Fibroblast of lung (primary cell): ENCODE data around the gene ACAD10. TPM values are rescaled to one million over a fixed set of nuclear protein-coding genes. Genes with fewer than 3 reads are reported as not detected.

ENCODE experiments used
- DNase-seq, 2 donors: peaks; one replicate each; pipeline versions ENCODE4 v3.0.0 to v3.0.0-alpha.2; 2010; ENCODE audit warnings: low read depth in 2 of 2
- H2AFZ ChIP-seq: 2 replicates; pipeline ENCODE4 v1.5.1; 2012; ENCODE audit warnings: low read length, control low read depth, inconsistent platforms
- H3K27ac ChIP-seq: 2 replicates; pipeline ENCODE4 v1.5.1; 2011; ENCODE audit warnings: low read length, control low read depth; ENCODE audit not compliant: insufficient read depth
- H3K27me3 ChIP-seq: 2 replicates; pipeline ENCODE4 v1.5.1; 2011; ENCODE audit warnings: mild to moderate bottlenecking, low read length; ENCODE audit not compliant: control insufficient read depth, insufficient read depth
- H3K36me3 ChIP-seq: 2 replicates; pipeline ENCODE4 v1.5.1; 2011; ENCODE audit warnings: low read length; ENCODE audit not compliant: control insufficient read depth, insufficient read depth
- H3K4me1 ChIP-seq: 2 replicates; pipeline ENCODE4 v1.5.1; 2011; ENCODE audit warnings: low read length; ENCODE audit not compliant: control insufficient read depth, insufficient read depth; ENCODE audit errors: extremely low read depth
- H3K4me2 ChIP-seq: 2 replicates; pipeline ENCODE4 v1.5.1; 2011; ENCODE audit warnings: low read length, control low read depth; ENCODE audit not compliant: insufficient read depth; ENCODE audit errors: extremely low read depth
- H3K4me3 ChIP-seq, 4 experiments: fragments of 200-600 bp in 1 of 4; sonication (generic) in 1 of 4; replicated peaks in 1 of 4; 2 replicates each; pipeline ENCODE4 v1.5.1; 2011 to 2016; ENCODE audit warnings: low read length in 4 of 4, low read depth in 3 of 4, mild to moderate bottlenecking in 3 of 4, control low read depth in 2 of 4, inconsistent platforms in 1 of 4, mixed read lengths in 1 of 4; ENCODE audit not compliant: insufficient read depth in 1 of 4; ENCODE audit errors: control extremely low read depth in 1 of 4
- H3K79me2 ChIP-seq: 2 replicates; pipeline ENCODE4 v1.5.1; 2012; ENCODE audit warnings: mild to moderate bottlenecking, low read length, inconsistent platforms; ENCODE audit not compliant: control insufficient read depth, insufficient read depth
- H3K9ac ChIP-seq: 2 replicates; pipeline ENCODE4 v1.5.1; 2011; ENCODE audit warnings: mild to moderate bottlenecking, low read length, control low read depth; ENCODE audit not compliant: insufficient read depth
- H3K9me3 ChIP-seq: 2 replicates; pipeline ENCODE4 v1.5.1; 2012; ENCODE audit warnings: low read depth, low read length; ENCODE audit not compliant: control insufficient read depth, insufficient read depth
- H4K20me1 ChIP-seq: 2 replicates; pipeline ENCODE4 v1.5.1; 2011; ENCODE audit warnings: low read length; ENCODE audit not compliant: control insufficient read depth, insufficient read depth; ENCODE audit errors: extremely low read depth
- EZH2 ChIP-seq: IDR thresholded peaks from 2 replicates; pipeline ENCODE4 v1.5.1; 2012; ENCODE audit warnings: low read length, control low read depth, mild to moderate bottlenecking; ENCODE audit errors: missing control alignments
- polyA plus RNA-seq, 2 donors: library from polyadenylated mRNA; depleted of rRNA in 1 of 2; stranded (reverse) in 1 of 2; unstranded in 1 of 2; fragments of >200 nt; gene quantifications; 2 replicates each; pipeline ENCODE4 v1.2.1, GENCODE V29; 2011 to 2012; ENCODE audit warnings: missing spikeins in 1 of 2
- total RNA-seq: library from RNA; depleted of rRNA; stranded (reverse); fragments of >200 nt; gene quantifications from 2 replicates; pipeline ENCODE4 v1.2.1, GENCODE V29; 2014
- TF ChIP-seq, protein P1 (sequence below), 2 donors: IDR thresholded peaks in 1 of 2; conservative IDR thresholded peaks in 1 of 2; 1 replicate in 1 of 2; 2 replicates in 1 of 2; pipeline ENCODE4 v1.5.1; 2011 to 2012; ENCODE audit warnings: low read length in 2 of 2, control low read depth in 1 of 2, inconsistent platforms in 1 of 2, low read depth in 1 of 2, mild to moderate bottlenecking in 1 of 2

Gene ACAD10
- total and polyA plus RNA-seq, 2 donors (not counting 1 experiment from before 2014, with no cell fraction given), result 11.2 to 19.8 TPM

DNA sequence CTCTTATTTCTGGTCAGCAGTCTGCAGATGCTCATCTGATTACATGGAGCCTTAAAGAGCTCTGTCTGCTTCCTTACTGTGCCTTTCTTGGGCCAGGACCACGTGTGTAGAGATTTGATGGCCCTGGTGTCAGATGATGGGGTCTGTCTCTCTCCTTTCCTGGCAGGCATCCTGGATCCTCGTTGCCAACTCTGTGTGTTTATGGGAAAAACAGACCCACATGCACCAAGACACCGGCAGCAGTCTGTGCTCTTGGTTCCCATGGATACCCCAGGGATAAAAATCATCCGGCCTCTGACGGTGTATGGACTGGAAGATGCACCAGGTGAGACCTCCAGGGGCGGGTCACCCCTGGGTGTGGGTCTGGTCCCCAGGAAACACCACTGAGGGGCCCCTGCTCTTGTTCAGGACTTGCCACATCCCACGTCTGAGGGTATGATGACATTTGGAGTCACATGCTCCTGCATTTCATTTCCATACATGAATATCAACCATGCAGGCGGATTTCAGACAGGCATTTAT is 62.4 kb downstream of the ACAD10 start:
- Histone ChIP-seq H3K79me2 (no peaks in the 10 kb centered on the region), H3K9me3 (no peaks in the 10 kb centered on the region), H4K20me1 (no peaks in the 10 kb centered on the region), H3K27me3 (no peaks in the 10 kb centered on the region), H3K27ac (no peak overlapping the region), H3K9ac (no peak overlapping the region), H3K4me3 (no peak overlapping the region), H3K4me2 (no peak overlapping the region), H3K4me1 (no peaks in the 10 kb centered on the region), H3K36me3 (peaks cover 9% of the 10 kb centered on the region), H2AFZ (no peak overlapping the region)
- no peak for DNase-seq
- TF ChIP-seq EZH2, result no peak
- TF ChIP-seq, protein P1, sequence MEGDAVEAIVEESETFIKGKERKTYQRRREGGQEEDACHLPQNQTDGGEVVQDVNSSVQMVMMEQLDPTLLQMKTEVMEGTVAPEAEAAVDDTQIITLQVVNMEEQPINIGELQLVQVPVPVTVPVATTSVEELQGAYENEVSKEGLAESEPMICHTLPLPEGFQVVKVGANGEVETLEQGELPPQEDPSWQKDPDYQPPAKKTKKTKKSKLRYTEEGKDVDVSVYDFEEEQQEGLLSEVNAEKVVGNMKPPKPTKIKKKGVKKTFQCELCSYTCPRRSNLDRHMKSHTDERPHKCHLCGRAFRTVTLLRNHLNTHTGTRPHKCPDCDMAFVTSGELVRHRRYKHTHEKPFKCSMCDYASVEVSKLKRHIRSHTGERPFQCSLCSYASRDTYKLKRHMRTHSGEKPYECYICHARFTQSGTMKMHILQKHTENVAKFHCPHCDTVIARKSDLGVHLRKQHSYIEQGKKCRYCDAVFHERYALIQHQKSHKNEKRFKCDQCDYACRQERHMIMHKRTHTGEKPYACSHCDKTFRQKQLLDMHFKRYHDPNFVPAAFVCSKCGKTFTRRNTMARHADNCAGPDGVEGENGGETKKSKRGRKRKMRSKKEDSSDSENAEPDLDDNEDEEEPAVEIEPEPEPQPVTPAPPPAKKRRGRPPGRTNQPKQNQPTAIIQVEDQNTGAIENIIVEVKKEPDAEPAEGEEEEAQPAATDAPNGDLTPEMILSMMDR (conservative IDR thresholded peaks at IDR 0.05 in 1 of 2, IDR thresholded peaks at IDR 0.05 in 1 of 2; ENCODE audit: low read depth in 1 of 2, low read length in 2 of 2), result no peak

DNA sequence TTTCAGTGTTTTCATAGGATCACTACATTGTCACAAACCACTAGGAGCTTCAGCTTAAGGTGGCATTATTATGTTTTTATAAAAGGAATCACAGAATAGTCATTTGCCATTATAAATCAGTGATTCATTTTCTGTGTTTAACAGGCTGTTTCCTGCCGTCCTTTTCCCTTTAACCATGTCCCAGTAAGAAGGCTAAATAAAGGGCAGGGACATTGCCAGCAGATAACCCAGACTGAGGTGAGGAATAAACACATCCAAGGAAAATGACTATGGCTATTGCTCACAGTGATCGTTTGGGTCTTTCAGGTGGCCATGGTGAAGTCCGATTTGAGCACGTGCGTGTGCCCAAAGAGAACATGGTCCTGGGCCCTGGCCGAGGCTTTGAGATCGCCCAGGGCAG is 63.0 kb downstream of the ACAD10 start:
- Histone ChIP-seq H3K79me2 (no peaks in the 10 kb centered on the region), H3K4me3 (no peak overlapping the region), H3K4me2 (no peak overlapping the region), H3K27me3 (no peaks in the 10 kb centered on the region), H3K4me1 (no peaks in the 10 kb centered on the region), H4K20me1 (no peaks in the 10 kb centered on the region), H3K9me3 (no peaks in the 10 kb centered on the region), H3K27ac (no peak overlapping the region), H3K36me3 (peaks cover 9% of the 10 kb centered on the region), H2AFZ (no peak overlapping the region), H3K9ac (no peak overlapping the region)
- no peak for DNase-seq
- TF ChIP-seq, protein P1 (conservative IDR thresholded peaks at IDR 0.05 in 1 of 2, IDR thresholded peaks at IDR 0.05 in 1 of 2; ENCODE audit: low read depth in 1 of 2, low read length in 2 of 2), result no peak
- no peak for TF ChIP-seq EZH2

DNA sequence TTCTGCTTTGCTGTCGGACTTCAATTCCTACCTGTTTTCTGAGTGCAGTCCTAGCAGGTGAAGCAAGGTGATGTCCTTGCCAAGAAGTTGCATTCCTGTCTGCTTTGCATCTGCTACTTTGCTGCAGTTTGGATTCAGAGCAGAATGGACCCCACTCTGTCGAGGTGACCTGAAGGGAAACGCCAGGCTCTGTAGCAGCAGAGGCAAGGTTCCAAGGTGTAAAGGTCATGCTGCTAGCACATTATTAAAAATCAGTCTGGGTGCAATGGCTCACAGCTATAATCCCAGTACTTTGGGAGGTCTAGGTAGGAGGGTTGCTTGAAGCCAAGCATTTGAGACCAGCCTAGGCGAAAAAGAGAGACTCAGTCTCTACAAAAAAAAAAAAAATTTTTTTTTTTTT is 63.5 kb downstream of the ACAD10 start:
- no peak for TF ChIP-seq EZH2
- TF ChIP-seq, protein P1 (conservative IDR thresholded peaks at IDR 0.05 in 1 of 2, IDR thresholded peaks at IDR 0.05 in 1 of 2; ENCODE audit: low read depth in 1 of 2, low read length in 2 of 2), result no peak
- H3K9me3 ChIP-seq, result no peaks in the 10 kb centered on the region
- H3K4me1 ChIP-seq, result no peaks in the 10 kb centered on the region
- H3K27ac ChIP-seq, result no peak overlapping the region
- no peak overlapping the region for H2AFZ ChIP-seq
- no peaks in the 10 kb centered on the region for H4K20me1 ChIP-seq
- peaks cover 9% of the 10 kb centered on the region for H3K36me3 ChIP-seq
- H3K9ac ChIP-seq, result no peak overlapping the region
- no peak overlapping the region for H3K4me3 ChIP-seq
- no peaks in the 10 kb centered on the region for H3K79me2 ChIP-seq
- no peak for DNase-seq
- no peaks in the 10 kb centered on the region for H3K27me3 ChIP-seq
- no peak overlapping the region for H3K4me2 ChIP-seq
